HG03103 (cell line): ENCODE results near the gene FUNDC1.

ENCODE experiments used
- ATAC-seq: cut with Tn5 transposase; IDR thresholded peaks from one replicate; pipeline ENCODE4 v1.9.1; 2021; ENCODE audit warnings: low read depth; ENCODE audit not compliant: unreplicated experiment

The FUNDC1 gene

DNA sequence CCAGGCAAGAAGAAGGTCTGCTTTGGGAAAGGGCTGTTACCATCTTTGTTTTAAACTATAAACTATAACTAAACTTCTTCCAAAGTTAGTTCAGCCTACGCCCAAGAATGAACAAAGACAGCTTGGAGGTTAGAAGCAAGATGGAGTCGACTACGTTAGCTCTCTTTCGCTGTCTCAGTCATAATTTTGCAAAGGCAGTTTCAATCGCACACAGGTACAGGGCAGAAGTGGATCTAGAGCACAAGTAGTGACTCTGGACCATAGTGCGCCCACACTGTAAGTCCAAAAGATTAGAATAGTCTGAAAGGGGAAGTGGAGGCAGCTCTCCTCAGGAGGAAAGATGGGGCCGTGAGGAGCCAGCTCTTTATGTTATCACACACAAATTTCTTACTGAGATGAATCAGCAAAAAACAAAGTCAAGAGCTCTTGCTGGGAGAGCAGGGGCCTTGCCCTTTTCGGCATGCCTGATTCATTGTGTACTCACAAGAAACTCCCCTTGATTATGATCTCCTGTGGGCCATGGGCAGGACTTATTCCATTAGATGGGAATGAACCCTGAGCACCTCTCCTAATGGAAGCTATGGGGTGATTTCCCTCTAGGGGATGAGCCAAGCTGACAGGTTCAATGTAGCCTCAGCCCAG is 58.6 kb downstream of the FUNDC1 start:
- no peak for ATAC-seq

DNA sequence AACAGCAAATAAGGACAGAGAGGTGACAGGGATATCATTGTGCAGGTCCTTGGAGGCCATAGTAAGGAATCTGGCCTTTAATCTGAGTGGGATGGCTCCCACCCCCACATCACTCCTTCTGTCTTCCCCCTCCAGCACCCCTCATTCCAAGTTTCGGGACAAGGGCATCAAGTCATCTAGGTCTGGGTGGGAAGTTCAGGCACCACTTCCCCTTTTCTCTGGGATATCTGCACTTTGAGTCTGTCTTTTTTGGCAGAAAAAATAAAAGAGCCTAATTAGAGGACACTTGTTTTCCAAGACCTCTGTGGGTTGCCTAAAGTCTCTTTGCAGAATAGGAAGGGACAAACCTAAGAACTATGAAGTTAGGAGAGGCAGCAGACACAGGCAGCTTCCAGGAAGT is 60.1 kb downstream of the FUNDC1 start:
- no peak for ATAC-seq

DNA sequence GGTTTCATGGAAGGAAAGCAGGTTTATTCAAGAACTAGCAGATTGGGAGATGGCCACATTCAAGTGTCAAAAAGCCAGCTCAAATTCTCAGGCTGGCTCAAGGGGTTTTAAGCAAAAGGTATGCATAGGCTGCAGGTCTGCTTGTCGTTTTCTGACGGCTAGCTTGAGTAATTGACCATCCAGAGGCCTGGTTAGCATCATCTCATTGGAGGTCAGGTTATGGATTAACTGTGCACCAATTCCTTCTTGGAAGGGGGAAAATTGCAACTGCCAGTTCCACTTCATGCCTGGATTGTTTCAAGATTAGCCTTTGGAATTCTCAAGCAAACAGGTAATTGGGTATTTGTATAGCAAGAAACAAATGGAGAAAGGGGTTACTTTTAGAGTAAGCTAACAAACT is 62.1 kb downstream of the FUNDC1 start:
- ATAC-seq = no peak

DNA sequence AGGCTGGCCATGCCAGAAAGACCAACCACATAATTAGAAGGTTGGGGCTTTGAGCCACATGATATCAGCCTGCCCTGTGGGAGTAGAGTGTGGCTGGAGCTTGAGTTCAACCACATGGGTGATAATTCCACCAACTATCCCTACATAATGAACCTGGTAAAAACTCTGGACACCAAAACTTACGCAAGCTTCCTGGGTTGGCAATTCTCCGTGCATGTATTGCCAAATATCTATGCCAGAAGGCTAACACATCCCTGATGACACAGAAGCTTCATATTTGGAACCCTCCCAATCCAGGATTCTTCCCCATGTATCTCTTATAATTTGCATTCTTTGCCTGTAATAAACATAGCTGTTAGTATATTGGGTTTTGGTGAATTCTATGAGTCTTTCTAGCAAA is 68.2 kb downstream of the FUNDC1 start:
- ATAC-seq = no peak
